Nephron progenitor cell (in vitro differentiated cells): ENCODE results near the gene AMMECR1.

Source experiments
- DNase-seq: peaks from one replicate; pipeline ENCODE4 v3.0.0; 2021
- H3K27ac Mint-ChIP-seq: 2 replicates; pipeline ENCODE4 v1.8.0; 2021; ENCODE audit warnings: mild to moderate bottlenecking, moderate library complexity, mixed read lengths
- H3K27me3 Mint-ChIP-seq: 2 replicates; pipeline ENCODE4 v1.8.0; 2021; ENCODE audit warnings: mild to moderate bottlenecking, low read depth, mixed read lengths; ENCODE audit not compliant: poor library complexity
- H3K36me3 Mint-ChIP-seq: 2 replicates; pipeline ENCODE4 v1.8.0; 2021; ENCODE audit warnings: low read depth, mixed read lengths
- H3K4me1 Mint-ChIP-seq: 2 replicates; pipeline ENCODE4 v1.8.0; 2021; ENCODE audit warnings: mixed read lengths
- H3K4me3 Mint-ChIP-seq: 2 replicates; pipeline ENCODE4 v1.8.0; 2021; ENCODE audit warnings: mild to moderate bottlenecking, moderate library complexity, mixed read lengths
- H3K9me3 Mint-ChIP-seq: 2 replicates; pipeline ENCODE4 v1.8.0; 2021; ENCODE audit warnings: mild to moderate bottlenecking, moderate library complexity, mixed read lengths
- CTCF ChIP-seq: fragments of 200-600 bp; sonication (generic); IDR thresholded peaks from 2 replicates; pipeline ENCODE4 v1.5.0; 2021; ENCODE audit warnings: antibody characterized with exemption

Gene AMMECR1

GRCh38 chrX:110308220-110308619 lies 9.7 kb downstream of the AMMECR1 start:
- Mint-ChIP-seq H3K36me3 (no peaks in the 10 kb centered on the region), H3K9me3 (no peaks in the 10 kb centered on the region), H3K4me1 (peaks cover 15% of the 10 kb centered on the region), H3K27ac (peak overlapping the region; percentile 70), H3K4me3 (no peak overlapping the region), H3K27me3 (no peaks in the 10 kb centered on the region)
- no peak for DNase-seq
- no peak for TF ChIP-seq CTCF

- H3K9me3 Mint-ChIP-seq: peaks cover 13% of the 10 kb centered on the region
- no peak for DNase-seq
- H3K27me3 Mint-ChIP-seq: no peaks in the 10 kb centered on the region
- H3K4me1 Mint-ChIP-seq: peaks cover under 1% of the 10 kb centered on the region
- H3K36me3 Mint-ChIP-seq: peaks cover 17% of the 10 kb centered on the region
- no peak overlapping the region for H3K4me3 Mint-ChIP-seq
- H3K27ac Mint-ChIP-seq: no peak overlapping the region
- no peak for TF ChIP-seq CTCF
Measured at GRCh38 chrX:110304884-110305283, 13.0 kb downstream of the AMMECR1 start.

GRCh38 chrX:110304371-110304770 lies 13.5 kb downstream of the AMMECR1 start:
- DNase-seq: no peak
- Mint-ChIP-seq H3K27me3 (no peaks in the 10 kb centered on the region), H3K4me3 (no peak overlapping the region), H3K9me3 (peaks cover 13% of the 10 kb centered on the region), H3K4me1 (no peaks in the 10 kb centered on the region), H3K27ac (no peak overlapping the region), H3K36me3 (peaks cover 17% of the 10 kb centered on the region)
- TF ChIP-seq CTCF: no peak

GRCh38 chrX:110302975-110303374 lies 14.9 kb downstream of the AMMECR1 start:
- Mint-ChIP-seq H3K36me3 (peaks cover 22% of the 10 kb centered on the region), H3K27me3 (no peaks in the 10 kb centered on the region), H3K27ac (no peak overlapping the region), H3K4me3 (no peak overlapping the region), H3K9me3 (peaks cover 13% of the 10 kb centered on the region), H3K4me1 (no peaks in the 10 kb centered on the region)
- no peak for DNase-seq
- no peak for TF ChIP-seq CTCF

GRCh38 chrX:110301194-110301593 lies 16.7 kb downstream of the AMMECR1 start:
- Mint-ChIP-seq H3K4me1 (no peaks in the 10 kb centered on the region), H3K36me3 (peaks cover 35% of the 10 kb centered on the region), H3K27me3 (peaks cover 3% of the 10 kb centered on the region), H3K27ac (no peak overlapping the region), H3K9me3 (peaks cover 28% of the 10 kb centered on the region), H3K4me3 (no peak overlapping the region)
- TF ChIP-seq CTCF: no peak
- DNase-seq: no peak

- no peak for TF ChIP-seq CTCF
- no peak for DNase-seq
- Mint-ChIP-seq H3K4me1 (no peaks in the 10 kb centered on the region), H3K27me3 (peaks cover 3% of the 10 kb centered on the region), H3K4me3 (no peak overlapping the region), H3K9me3 (peaks cover 16% of the 10 kb centered on the region), H3K27ac (no peak overlapping the region), H3K36me3 (peaks cover 24% of the 10 kb centered on the region)
Measured at GRCh38 chrX:110294087-110294486, 23.8 kb downstream of the AMMECR1 start.
